Adrenal gland (tissue), 12 donors: Measurements from ENCODE around the gene PFKM. TPM values are rescaled to one million over a fixed set of nuclear protein-coding genes. Genes with fewer than 3 reads are reported as not detected.
A peak's percentile ranks its signal among the peaks of the same experiment; 100 is the strongest.

Experiments
- DNase-seq, 7 donors: peaks; one replicate each; pipeline ENCODE4 v3.0.0-alpha.2; 2019 to 2020
- H3K27ac ChIP-seq, 5 donors: fragments of 200-600 bp; sonication (generic) in 4 of 5; 1 replicate in 3 of 5; 2 replicates in 2 of 5; pipeline versions ENCODE4 v1.5.1 to v1.8.0; 2016 to 2020; ENCODE audit warnings: mild to moderate bottlenecking in 1 of 5
- H3K27me3 ChIP-seq: fragments of 200-600 bp; 2 replicates; pipeline ENCODE4 v1.8.0; 2021
- H3K36me3 ChIP-seq, 2 donors: fragments of 200-600 bp; replicated peaks in 1 of 2; 1 replicate in 1 of 2; 2 replicates in 1 of 2; pipeline versions ENCODE4 v1.5.1 to v1.8.0; 2018 to 2022
- H3K4me1 ChIP-seq, 2 donors: fragments of 200-600 bp; replicated peaks in 1 of 2; 1 replicate in 1 of 2; 2 replicates in 1 of 2; pipeline versions ENCODE4 v1.5.1 to v1.8.0; 2018 to 2021
- H3K4me3 ChIP-seq, 4 donors: fragments of 200-600 bp; sonication (generic) in 3 of 4; one replicate each; pipeline ENCODE4 v1.5.1; 2016 to 2018
- H3K9me3 ChIP-seq, 3 donors: fragments of 200-600 bp; sonication (generic) in 1 of 3; replicated peaks in 1 of 3; 1 replicate in 2 of 3; 2 replicates in 1 of 3; pipeline versions ENCODE4 v1.5.1 to v1.8.0; 2016 to 2021
- CTCF ChIP-seq, 6 experiments: fragments of 450-650 bp in 4 of 6; fragments of 200-600 bp in 2 of 6; sonication (generic) in 1 of 6; IDR thresholded peaks; 1 replicate in 5 of 6; 2 replicates in 1 of 6; pipeline versions ENCODE4 v1.5.1 to v1.8.0; 2016 to 2021; ENCODE audit warnings: antibody characterized with exemption in 6 of 6, mild to moderate bottlenecking in 2 of 6, moderate library complexity in 1 of 6
- POLR2A ChIP-seq, 2 donors: fragments of 450-650 bp; IDR thresholded peaks; one replicate each; pipeline ENCODE4 v1.6.1; 2017; ENCODE audit warnings: antibody characterized with exemption in 2 of 2, mild to moderate bottlenecking in 2 of 2, moderate library complexity in 1 of 2
- WGBS, 4 donors: extraction: QIAGEN DNeasy Blood & Tissue Kit in 2 of 4; methylation state at CpG; one replicate each; pipeline versions ENCODE4 v1.1.5 to v1.1.7; 2013 to 2017; 5-methylcytosine and 5-hydroxymethylcytosine counted together
- intact Hi-C, 2 donors: fragments of 100-400 bp; cut with DNase I; formaldehyde crosslinking; loops; one replicate each; pipeline versions ENCODE4 v1.14.1 to v1.15.0; 2022 to 2023
- polyA plus RNA-seq, 3 donors: library from polyadenylated mRNA; stranded (reverse); fragments of 200-250 nt in 2 of 3; fragments of 350-450 nt in 1 of 3; fragmentation: Illumina TruSeq in 1 of 3; extraction: RNeasy Lipid Tissue Mini Kit (QIAGEN cat#74804) in 1 of 3; gene quantifications; one replicate each; pipeline ENCODE4 v1.2.3, GENCODE V29; 2013 to 2014
- total RNA-seq, 9 donors: library from RNA; depleted of rRNA in 4 of 9; stranded (reverse); fragments of >200 nt in 4 of 9; fragments of 120-200 nt in 1 of 9; fragmentation: NEBNext Ultra II Directional in 1 of 9; extraction: Animal tissue kit (Norgen Biotek cat#: 25700) in 1 of 9; gene quantifications; one replicate each; pipeline versions ENCODE4 v1.1.0 to v1.2.4, GENCODE V29; 2013 to 2023
- donor health status: healthy with polysubstance abuse.
- donor health status: Bipolar disorder and iron deficiency.
- donor health status: DM: yes; HTN: yes; CAD: no.
- donor health status: DM: no; HTN: no; CAD: no.
- donor health status: DM: no; HTN: no; CAD: no.
- donor health status: DM: yes; HTN: yes; CAD: no.

Gene PFKM
- total and polyA plus RNA-seq, 12 donors: 44.4 to 183 (median 107) TPM

- intact Hi-C loops: loop anchor here (10.0 kb wide), 1 partner anchor 271 kb away; no protein-coding TSS in a partner anchor
- peaks cover 5 to 21% of the 10 kb centered on the region in 2 donors for H3K4me1 ChIP-seq
- 0 to 4% (median 3%) methylated on average over 3 to 61 of the region's 61 CpGs for WGBS, 4 donors
- no peaks in the 10 kb centered on the region for H3K27me3 ChIP-seq
- peak in 4 of 7 donors; percentile 23 to 62 (median 31) for DNase-seq
- H3K9me3 ChIP-seq: no peaks in the 10 kb centered on the region
- H3K36me3 ChIP-seq: no peaks in the 10 kb centered on the region
- H3K4me3 ChIP-seq: peak overlapping the region in 3 of 4 donors; percentile 50 to 62 (median 50)
- H3K27ac ChIP-seq: peak overlapping the region in 2 of 5 donors; percentile 58 to 83
- TF ChIP-seq CTCF (IDR thresholded peaks at IDR 0.05): no peak
- TF ChIP-seq POLR2A (IDR thresholded peaks at IDR 0.05): no peak
These were observed 64.8 kb downstream of the PFKM start for GRCh38 chr12:48183876-48184548.

- intact Hi-C loops: loop anchor here (10.0 kb wide), 1 partner anchor 270 kb away; no protein-coding TSS in a partner anchor
- H3K27me3 ChIP-seq: no peaks in the 10 kb centered on the region
These were observed 65.4 kb downstream of the PFKM start for GRCh38 chr12:48184549-48184922.

GRCh38 chr12:48185181-48185919 lies 66.2 kb downstream of the PFKM start:
- TF ChIP-seq CTCF (IDR thresholded peaks at IDR 0.05): no peak
- no peak for TF ChIP-seq POLR2A (IDR thresholded peaks at IDR 0.05)
- intact Hi-C loops: loop anchor here (10.0 kb wide), 1 partner anchor 269 kb away; no protein-coding TSS in a partner anchor
- Histone ChIP-seq H3K27ac (no peak overlapping the region), H3K9me3 (no peaks in the 10 kb centered on the region), H3K4me3 (peak overlapping the region in 1 of 4 donors; percentile 62), H3K27me3 (no peaks in the 10 kb centered on the region), H3K4me1 (peaks cover 5 to 21% of the 10 kb centered on the region in 2 donors), H3K36me3 (no peaks in the 10 kb centered on the region)
- 73 to 79% (median 76%) methylated on average over 8 to 10 of the region's 10 CpGs for WGBS, 4 donors
- no peak for DNase-seq

More at GRCh38 chr12:48184549-48184922, 65.4 kb downstream of the PFKM start:
- Histone ChIP-seq H3K27ac (peak overlapping the region in 1 of 5 donors; percentile 83), H3K4me1 (peaks cover 5 to 21% of the 10 kb centered on the region in 2 donors), H3K36me3 (no peaks in the 10 kb centered on the region), H3K9me3 (no peaks in the 10 kb centered on the region), H3K4me3 (peak overlapping the region in 2 of 4 donors; percentile 50 to 62)
- WGBS, 4 donors: 12 to 41% (median 19%) methylated on average over 3 to 20 of the region's 20 CpGs
- DNase-seq: peak in 2 of 7 donors; percentile 14 to 16
- TF ChIP-seq CTCF (IDR thresholded peaks at IDR 0.05) (no peak), POLR2A (IDR thresholded peaks at IDR 0.05) (no peak)
